GM10847 (cell line): Measurements from ENCODE around the gene PLXNB2.

ENCODE experiments used
- POLR2A ChIP-seq: IDR thresholded peaks from 2 replicates; pipeline ENCODE4 v1.6.1; 2011; ENCODE audit not compliant: insufficient read length; ENCODE audit errors: extremely low read depth

The PLXNB2 gene

DNA sequence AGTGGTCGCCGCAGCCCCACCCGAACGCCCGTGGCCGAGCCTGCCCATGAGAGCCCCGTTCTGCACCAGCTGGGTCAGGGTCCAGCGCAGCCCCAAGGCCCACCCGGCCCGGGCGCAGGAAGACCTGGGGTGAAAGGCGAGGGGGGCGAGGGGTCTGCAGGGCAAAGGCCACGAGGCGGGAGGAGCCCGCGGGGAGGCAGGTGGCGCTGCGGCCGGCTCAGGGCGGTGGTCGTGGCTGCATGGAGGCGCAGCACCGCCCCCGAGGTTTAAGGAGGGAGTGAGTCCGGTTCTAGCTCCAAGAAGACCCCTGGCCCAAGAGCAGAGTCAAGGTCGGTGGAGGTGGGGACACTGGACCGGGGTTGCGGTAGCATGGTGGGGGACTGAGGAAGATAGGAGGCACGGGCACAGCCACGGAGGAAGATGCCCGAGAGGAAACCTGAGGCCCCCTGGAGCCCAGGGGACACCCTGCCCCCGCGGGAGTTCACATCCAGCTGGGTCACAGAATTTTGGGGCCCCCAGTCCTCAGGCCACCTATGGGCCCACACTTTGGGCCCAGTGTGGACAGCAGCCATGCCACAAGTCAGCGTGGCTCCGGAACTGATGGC, 55.9 kb downstream of the PLXNB2 start:
- no peak for TF ChIP-seq POLR2A

DNA sequence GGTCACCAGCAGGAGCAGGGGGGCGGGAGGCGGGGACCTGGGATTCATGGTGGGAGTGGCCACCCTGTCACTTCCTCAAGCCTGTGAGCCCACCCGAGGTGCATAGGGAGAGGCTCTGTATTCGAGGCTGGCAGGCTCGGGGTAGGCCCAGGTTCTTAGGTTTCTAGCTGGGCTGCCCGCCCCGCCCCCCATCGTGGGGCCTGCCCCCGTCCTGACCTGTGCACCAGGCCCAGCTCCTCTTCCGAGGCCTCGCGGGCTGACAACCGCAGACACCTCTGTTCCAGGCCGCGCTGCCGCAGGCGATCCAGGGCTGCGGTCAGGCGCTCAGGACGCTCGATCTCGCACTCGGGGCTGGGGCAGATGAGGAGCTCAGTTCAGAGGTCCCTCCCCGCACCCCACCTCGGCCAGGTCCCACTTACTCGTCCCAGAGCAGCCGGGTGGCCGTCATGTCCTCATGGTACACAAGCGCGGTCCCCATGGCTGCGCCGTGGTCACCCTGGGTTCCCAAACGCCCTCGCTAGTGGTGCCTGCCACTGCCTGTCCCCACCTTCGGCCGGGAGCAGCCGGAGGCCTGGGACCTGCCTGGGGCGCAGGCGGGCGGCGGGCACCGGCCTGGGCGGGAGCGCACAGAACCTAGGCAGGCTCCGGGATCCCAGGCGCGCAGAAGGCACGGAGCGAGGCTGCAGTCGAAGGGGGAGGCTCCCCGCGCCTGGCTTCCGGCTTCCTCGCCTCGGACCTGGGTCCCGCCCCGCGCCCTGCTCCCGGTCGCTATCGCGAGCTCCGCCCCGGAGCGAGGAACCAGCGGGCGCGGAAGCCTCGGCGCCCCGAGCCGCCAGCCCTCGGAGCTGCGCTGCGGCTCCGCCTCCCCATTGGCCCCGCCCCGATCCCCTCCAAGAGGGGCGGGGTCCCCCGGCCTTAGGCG, 56.6 kb downstream of the PLXNB2 start, which contains the start of gene HDAC10:
TSS of gene HDAC10 (minus strand) at position 711 of the 922 bp plus-strand sequence. CDS start at position 478, 233 bp downstream.
- TF ChIP-seq POLR2A, result peak; percentile 49

DNA sequence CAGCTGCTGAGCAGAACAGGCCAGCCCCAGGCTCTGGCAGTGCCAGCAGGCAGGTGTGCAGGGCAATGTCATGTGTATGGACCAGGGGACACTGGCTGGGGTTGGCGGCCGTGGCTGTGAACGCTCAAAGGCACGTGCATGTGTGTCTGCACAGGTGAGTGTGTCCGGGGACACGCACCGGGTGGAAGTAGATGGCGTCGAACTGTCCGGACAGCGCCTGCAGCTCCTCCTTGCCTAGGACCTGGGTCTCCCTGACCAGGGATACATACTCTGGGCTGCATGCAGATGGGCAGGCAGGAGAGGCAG, 57.2 kb downstream of the PLXNB2 start:
- TF ChIP-seq POLR2A, result no peak

GRCh38 chr22:50249341-50250248, 57.9 kb downstream of the PLXNB2 start:
- TF ChIP-seq POLR2A, result no peak

- TF ChIP-seq POLR2A, result no peak
Observed at GRCh38 chr22:50248196-50249081, 59.0 kb downstream of the PLXNB2 start.

- TF ChIP-seq POLR2A, result no peak
Observed at GRCh38 chr22:50247748-50248147, 59.7 kb downstream of the PLXNB2 start.

GRCh38 chr22:50246242-50247175, 60.9 kb downstream of the PLXNB2 start:
- no peak for TF ChIP-seq POLR2A

GRCh38 chr22:50245214-50246072, 62.0 kb downstream of the PLXNB2 start:
- TF ChIP-seq POLR2A, result no peak

- TF ChIP-seq POLR2A, result peak; percentile 89
Observed at GRCh38 chr22:50244420-50245213, 62.8 kb downstream of the PLXNB2 start, which contains the start of gene TUBGCP6. TSS of gene TUBGCP6 (minus strand) at chr22:50245023. CDS start at chr22:50244459, 564 bp downstream.

GRCh38 chr22:50243685-50244419, 63.6 kb downstream of the PLXNB2 start:
- TF ChIP-seq POLR2A, result no peak

- TF ChIP-seq POLR2A, result no peak
Observed at GRCh38 chr22:50242406-50242949, 65.0 kb downstream of the PLXNB2 start.
